H1 (cell line): ENCODE measurements around the gene GPALPP1. TPM values are rescaled to one million over a fixed set of nuclear protein-coding genes. Genes with fewer than 3 reads are reported as not detected.

Experiments used
- CTCF ChIA-PET: fragments of 300-600 bp; sonication (Branson Sonifier 250); formaldehyde crosslinking; loops from one replicate; lab custom pipeline; 2021; ENCODE audit not compliant: partially characterized antibody; lab: Charles Lee
- POLR2A ChIA-PET: fragments of 300-600 bp; sonication (Branson Sonifier 250); formaldehyde crosslinking; loops from one replicate; lab custom pipeline; 2021; ENCODE audit warnings: inconsistent platforms; ENCODE audit not compliant: partially characterized antibody; lab: Charles Lee
- DNase-seq, 2 experiments: peaks; one replicate each; pipeline versions ENCODE4 v3.0.0 to v3.0.0-alpha.2; 2010 to 2022; ENCODE audit warnings: low spot score in 2 of 2, low read depth in 1 of 2, mixed read lengths in 1 of 2
- FAIRE-seq: peaks from 2 replicates; lab custom pipeline; 2011; peaks lifted over from hg19 to GRCh38; lab: Jason Lieb, UNC
- H2AFZ ChIP-seq: 2 replicates; pipeline ENCODE4 v1.8.1; 2012; ENCODE audit warnings: low read length, inconsistent platforms
- H2AK5ac ChIP-seq: 2 replicates; pipeline ENCODE4 v1.6.1; 2013; ENCODE audit warnings: low read depth, low read length
- H2BK120ac ChIP-seq: replicated peaks from 2 replicates; pipeline ENCODE3; 2013; ENCODE audit warnings: low read depth, low read length, inconsistent platforms
- H2BK12ac ChIP-seq: 2 replicates; pipeline ENCODE4 v1.6.1; 2013; ENCODE audit warnings: low read depth, low read length
- H2BK15ac ChIP-seq: 2 replicates; pipeline ENCODE4 v1.6.1; 2013; ENCODE audit warnings: low read length
- H2BK20ac ChIP-seq: 2 replicates; pipeline ENCODE4 v1.6.1; 2013; ENCODE audit warnings: low read length
- H2BK5ac ChIP-seq: 2 replicates; pipeline ENCODE4 v1.6.1; 2013; ENCODE audit warnings: low read depth, low read length
- H3K14ac ChIP-seq: 2 replicates; pipeline ENCODE4 v1.6.1; 2013; ENCODE audit warnings: inconsistent platforms; ENCODE audit not compliant: insufficient read length
- H3K18ac ChIP-seq: 2 replicates; pipeline ENCODE4 v1.6.1; 2013; ENCODE audit warnings: low read length; ENCODE audit errors: extremely low read depth
- H3K23ac ChIP-seq: 2 replicates; pipeline ENCODE4 v1.6.1; 2013; ENCODE audit warnings: inconsistent platforms; ENCODE audit not compliant: insufficient read length
- H3K23me2 ChIP-seq: 2 replicates; pipeline ENCODE4 v1.6.1; 2013; ENCODE audit warnings: low read depth, low read length
- H3K27ac ChIP-seq: 2 replicates; pipeline ENCODE4 v1.6.1; 2011; ENCODE audit warnings: low read depth, low read length, inconsistent platforms
- H3K27me3 ChIP-seq, 4 experiments: replicated peaks in 1 of 4; 1 replicate in 1 of 4; 2 replicates in 3 of 4; pipeline versions ENCODE4 v1.6.1 to v1.8.1; 2011 to 2013; ENCODE audit warnings: low read length in 3 of 4, mild to moderate bottlenecking in 3 of 4, inconsistent platforms in 2 of 4, mixed read lengths in 2 of 4, moderate library complexity in 1 of 4; ENCODE audit not compliant: control insufficient read depth in 3 of 4, insufficient read depth in 3 of 4; ENCODE audit errors: extremely low read depth in 1 of 4
- H3K36me3 ChIP-seq, 4 experiments: 2 replicates each; pipeline versions ENCODE4 v1.6.1 to v1.8.1; 2011 to 2013; ENCODE audit warnings: mild to moderate bottlenecking in 4 of 4, low read length in 3 of 4, moderate library complexity in 2 of 4, control low read depth in 1 of 4, inconsistent platforms in 1 of 4; ENCODE audit not compliant: insufficient read depth in 4 of 4, control insufficient read depth in 2 of 4
- H3K4ac ChIP-seq: replicated peaks from 2 replicates; pipeline ENCODE3; 2013; ENCODE audit warnings: low read length, low read depth, mixed read lengths, inconsistent platforms; ENCODE audit not compliant: insufficient read length
- H3K4me1 ChIP-seq, 4 experiments: replicated peaks in 1 of 4; 1 replicate in 1 of 4; 2 replicates in 3 of 4; pipeline versions ENCODE4 v1.6.1 to v1.8.1; 2011 to 2013; ENCODE audit warnings: low read length in 3 of 4, inconsistent platforms in 2 of 4, mixed read lengths in 1 of 4; ENCODE audit not compliant: insufficient read depth in 4 of 4, control insufficient read depth in 3 of 4
- H3K4me2 ChIP-seq, 2 experiments: 2 replicates each; pipeline versions ENCODE4 v1.6.1 to v1.8.1; 2011 to 2013; ENCODE audit warnings: low read depth in 2 of 2, low read length in 2 of 2, control low read depth in 1 of 2, inconsistent platforms in 1 of 2, mild to moderate bottlenecking in 1 of 2; ENCODE audit not compliant: insufficient read depth in 1 of 2
- H3K4me3 ChIP-seq, 4 experiments: fragments of 200-600, 300-600 bp in 1 of 4; sonication (generic), shearing (Covaris generic), sonication (Bioruptor Twin) in 1 of 4; 2 replicates each; pipeline versions ENCODE4 v1.5.1 to v1.8.1; 2011 to 2016; ENCODE audit warnings: low read length in 4 of 4, low read depth in 3 of 4, control low read depth in 2 of 4, inconsistent platforms in 2 of 4, mild to moderate bottlenecking in 2 of 4, mixed read lengths in 1 of 4, moderate library complexity in 1 of 4; ENCODE audit not compliant: insufficient read depth in 2 of 4; ENCODE audit errors: extremely low read depth in 1 of 4
- H3K56ac ChIP-seq: replicated peaks from 2 replicates; pipeline ENCODE3; 2013; ENCODE audit warnings: low read depth, mild to moderate bottlenecking, mixed read lengths, low read length, inconsistent platforms; ENCODE audit not compliant: insufficient read length
- H3K79me1 ChIP-seq: 2 replicates; pipeline ENCODE4 v1.6.1; 2013; ENCODE audit warnings: low read depth, low read length, control low read depth
- H3K79me2 ChIP-seq, 2 experiments: 2 replicates each; pipeline versions ENCODE4 v1.6.1 to v1.8.1; 2012 to 2013; ENCODE audit warnings: low read length in 2 of 2, mild to moderate bottlenecking in 2 of 2, inconsistent platforms in 1 of 2; ENCODE audit not compliant: insufficient read depth in 2 of 2, control insufficient read depth in 1 of 2
- H3K9ac ChIP-seq, 4 experiments: replicated peaks in 1 of 4; 1 replicate in 1 of 4; 2 replicates in 3 of 4; pipeline versions ENCODE4 v1.6.1 to v1.8.1; 2011 to 2013; ENCODE audit warnings: low read depth in 3 of 4, low read length in 3 of 4, control low read depth in 2 of 4, mild to moderate bottlenecking in 2 of 4, moderate library complexity in 2 of 4, inconsistent platforms in 1 of 4; ENCODE audit errors: extremely low read depth in 1 of 4
- H3K9me3 ChIP-seq, 2 experiments: 2 replicates each; pipeline versions ENCODE4 v1.6.1 to v1.8.1; 2012 to 2013; ENCODE audit warnings: mild to moderate bottlenecking in 2 of 2, moderate library complexity in 2 of 2, control low read depth in 1 of 2, inconsistent platforms in 1 of 2, low read depth in 1 of 2, low read length in 1 of 2, mixed read lengths in 1 of 2; ENCODE audit not compliant: insufficient read depth in 2 of 2
- H4K20me1 ChIP-seq, 2 experiments: replicated peaks in 1 of 2; 2 replicates each; pipeline versions ENCODE3 to v1.8.1; 2011 to 2013; ENCODE audit warnings: inconsistent platforms in 2 of 2, low read length in 2 of 2, mild to moderate bottlenecking in 1 of 2; ENCODE audit not compliant: insufficient read depth in 2 of 2, control insufficient read depth in 1 of 2
- H4K5ac ChIP-seq: 2 replicates; pipeline ENCODE4 v1.6.1; 2013; ENCODE audit warnings: low read length, low read depth, mixed read lengths, inconsistent platforms; ENCODE audit not compliant: insufficient read length
- H4K8ac ChIP-seq: 2 replicates; pipeline ENCODE4 v1.8.0; 2013; ENCODE audit warnings: mild to moderate bottlenecking, moderate library complexity, low read length, inconsistent platforms; ENCODE audit not compliant: insufficient read depth; ENCODE audit errors: extremely low read depth
- H4K91ac ChIP-seq: replicated peaks from 2 replicates; pipeline ENCODE3; 2013; ENCODE audit warnings: low read length, mixed read lengths, inconsistent platforms; ENCODE audit not compliant: insufficient read length
- CEBPB ChIP-seq: IDR thresholded peaks from 2 replicates; pipeline ENCODE4 v1.6.1; 2012; ENCODE audit warnings: low read depth, low read length
- CHD1 ChIP-seq: IDR thresholded peaks from 2 replicates; pipeline ENCODE4 v1.6.1; 2012; ENCODE audit warnings: low read depth, low read length, improper control_type of control experiment
- CHD2 ChIP-seq: IDR thresholded peaks from 2 replicates; pipeline ENCODE4 v1.6.1; 2012; ENCODE audit warnings: low read length, improper control_type of control experiment
- CREB1 ChIP-seq: IDR thresholded peaks from 2 replicates; pipeline ENCODE4 v1.6.1; 2012; ENCODE audit warnings: inconsistent platforms
- JUND ChIP-seq: IDR thresholded peaks from 2 replicates; pipeline ENCODE4 v1.6.1; 2011; ENCODE audit warnings: mild to moderate bottlenecking, improper control_type of control experiment, low read length
- PHF8 ChIP-seq: fragments of 200-600 bp; sonication (generic); conservative IDR thresholded peaks from 2 replicates; pipeline ENCODE4 v1.7.1; 2012; ENCODE audit warnings: low read depth, mild to moderate bottlenecking, inconsistent platforms, low read length, moderate library complexity
- POU5F1 ChIP-seq: IDR thresholded peaks from 2 replicates; pipeline ENCODE4 v1.6.1; 2011; ENCODE audit warnings: low read depth, mild to moderate bottlenecking, low read length, moderate library complexity
- SIX5 ChIP-seq: IDR thresholded peaks from 2 replicates; pipeline ENCODE4 v1.6.1; 2011; ENCODE audit warnings: mild to moderate bottlenecking, low read depth, low read length
- SUZ12 ChIP-seq: fragments of 200-600 bp; sonication (generic); IDR thresholded peaks from 2 replicates; pipeline ENCODE4 v1.6.1; 2012; ENCODE audit warnings: mild to moderate bottlenecking, inconsistent platforms, low read length, moderate library complexity, mixed read lengths
- TAF1 ChIP-seq: IDR thresholded peaks from 2 replicates; pipeline ENCODE4 v1.6.1; 2011; ENCODE audit warnings: mild to moderate bottlenecking, low read depth, low read length
- WGBS, 2 experiments: shearing (Covaris generic) in 1 of 2; methylation state at CpG; one replicate each; pipeline versions ENCODE4 v1.1.6 to v1.1.7; 2013 to 2015; ENCODE audit warnings: low lambda C conversion rate in 2 of 2, mixed read lengths in 2 of 2, inconsistent platforms in 1 of 2, low coverage in 1 of 2, missing lambda C conversion rate in 1 of 2; ENCODE audit not compliant: insufficient replicate concordance in 2 of 2, insufficient coverage in 1 of 2, insufficient read length in 1 of 2; ENCODE audit errors: extremely low coverage in 1 of 2, missing lambda C conversion rate in 1 of 2; 5-methylcytosine and 5-hydroxymethylcytosine counted together
- polyA plus RNA-seq, 7 experiments: library from polyadenylated mRNA; depleted of rRNA in 3 of 7; stranded (reverse) in 5 of 7; unstranded in 2 of 7; fragments of >200 nt in 5 of 7; fragments of 200-250 nt in 2 of 7; gene quantifications; 1 replicate in 5 of 7; 2 replicates in 1 of 7; 4 replicates in 1 of 7; pipeline versions ENCODE4 v1.2.1 to v1.2.3, GENCODE V29; 2011 to 2013; ENCODE audit warnings: missing spikeins in 2 of 7, mixed read lengths in 2 of 7
- total RNA-seq: library from RNA; stranded (reverse); fragmentation: NEBNext Ultra II Directional; extraction: Animal tissue kit (Norgen Biotek cat#: 25700); gene quantifications from 2 replicates; pipeline ENCODE4 v1.2.1, GENCODE V29; 2021
- TF ChIP-seq, protein P1 (sequence below): IDR thresholded peaks from 2 replicates; pipeline ENCODE4 v1.6.1; 2012; ENCODE audit warnings: inconsistent platforms
- TF ChIP-seq, protein P2 (sequence below): IDR thresholded peaks from 2 replicates; pipeline ENCODE4 v1.6.1; 2011; ENCODE audit warnings: low read depth, mild to moderate bottlenecking, low read length; ENCODE audit not compliant: insufficient read depth

GPALPP1 gene
- total and polyA plus RNA-seq, 2 of the 8 experiments (the other 6 are each of a cell fraction or from before 2014, with no cell fraction given), result 8.5 to 26.1 TPM

DNA sequence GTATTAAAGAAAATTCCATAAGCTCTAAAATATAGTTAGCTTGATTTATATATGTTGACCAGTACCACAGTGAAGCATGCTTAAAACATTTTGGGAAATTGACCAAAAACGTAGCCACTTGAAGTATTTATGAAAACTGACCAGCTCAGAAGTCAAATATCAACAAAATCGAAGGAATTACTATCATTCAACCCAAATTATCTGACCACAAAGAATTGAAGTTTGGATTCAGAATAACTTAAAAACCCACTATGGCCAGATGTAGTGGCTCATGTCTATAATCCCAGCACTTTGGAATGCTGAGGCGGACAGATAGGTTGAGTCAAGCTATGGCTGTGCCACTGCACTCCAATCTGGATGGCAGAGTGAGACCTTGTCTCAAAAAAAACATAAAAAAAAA lies 31.9 kb downstream of the GPALPP1 start:
- no peak overlapping the region for H3K27ac ChIP-seq
- no peak overlapping the region for H2BK120ac ChIP-seq
- H3K56ac ChIP-seq, result no peak overlapping the region
- H4K5ac ChIP-seq, result no peak overlapping the region
- ChIA-PET CTCF (interaction anchor here (1.0 to 1.6 kb wide), 2 partner anchors 36 to 260 kb away, joined by 3 read pairs; no protein-coding TSS in a partner anchor), POLR2A (interaction anchor here (1.8 kb wide), 1 partner anchor 320 kb away, joined by 6 read pairs; the partner anchor contains the start of gene TPT1)
- no peaks in the 10 kb centered on the region for H3K79me2 ChIP-seq
- no peaks in the 10 kb centered on the region for H3K9me3 ChIP-seq
- H2BK12ac ChIP-seq, result no peak overlapping the region
- no peaks in the 10 kb centered on the region for H4K20me1 ChIP-seq
- H4K91ac ChIP-seq, result no peak overlapping the region
- H2AK5ac ChIP-seq, result no peak overlapping the region
- no peak for FAIRE-seq
- no peak overlapping the region for H3K23ac ChIP-seq
- H3K18ac ChIP-seq, result no peak overlapping the region
- 92% methylated on average over 3 of the region's 3 CpGs; no CpG with 5 or more reads in 1 of the 2 experiments for whole genome bisulfite sequencing, 2 experiments
- no peaks in the 10 kb centered on the region for H3K4me1 ChIP-seq
- no peak overlapping the region for H3K4me2 ChIP-seq
- H3K4me3 ChIP-seq, result no peak overlapping the region
- no peaks in the 10 kb centered on the region for H3K27me3 ChIP-seq
- no peak overlapping the region for H3K14ac ChIP-seq
- no peak overlapping the region for H4K8ac ChIP-seq
- no peak overlapping the region for H3K4ac ChIP-seq
- no peak overlapping the region for H2BK5ac ChIP-seq
- no peak overlapping the region for H3K9ac ChIP-seq
- H2BK15ac ChIP-seq, result no peak overlapping the region
- H3K23me2 ChIP-seq, result no peaks in the 10 kb centered on the region
- H3K36me3 ChIP-seq, result peaks cover 0 to 15% (median 2%) of the 10 kb centered on the region in 4 experiments; a peak in 4 of 8 replicates
- no peak overlapping the region for H2BK20ac ChIP-seq
- H3K79me1 ChIP-seq, result no peaks in the 10 kb centered on the region
- DNase-seq, result no peak
- H2AFZ ChIP-seq, result no peak overlapping the region
- TF ChIP-seq, protein P1, sequence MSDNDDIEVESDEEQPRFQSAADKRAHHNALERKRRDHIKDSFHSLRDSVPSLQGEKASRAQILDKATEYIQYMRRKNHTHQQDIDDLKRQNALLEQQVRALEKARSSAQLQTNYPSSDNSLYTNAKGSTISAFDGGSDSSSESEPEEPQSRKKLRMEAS, result no peak
- TF ChIP-seq POU5F1 (no peak), CHD1 (no peak), SIX5 (no peak), PHF8 (no peak), CREB1 (no peak), CEBPB (no peak), CHD2 (no peak), TAF1 (no peak), SUZ12 (no peak), JUND (no peak)
- TF ChIP-seq, protein P2, sequence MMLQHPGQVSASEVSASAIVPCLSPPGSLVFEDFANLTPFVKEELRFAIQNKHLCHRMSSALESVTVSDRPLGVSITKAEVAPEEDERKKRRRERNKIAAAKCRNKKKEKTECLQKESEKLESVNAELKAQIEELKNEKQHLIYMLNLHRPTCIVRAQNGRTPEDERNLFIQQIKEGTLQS, result no peak
